Natural killer cell (primary cell): ENCODE results near the gene PLEKHG1. TPM values are rescaled to one million over a fixed set of nuclear protein-coding genes. Genes with fewer than 3 reads are reported as not detected.

Experiments used
- ATAC-seq, 3 donors: fragments of 150-1000 bp in 2 of 3; fragments of 200-7000 bp in 1 of 3; cut with Tn5 transposase; 1 replicate in 1 of 3; 2 replicates in 2 of 3; pipeline ENCODE4 v1.10.0; 2021; ENCODE audit warnings: mild to moderate bottlenecking in 2 of 3, moderate library complexity in 2 of 3
- DNase-seq, 2 donors: peaks; one replicate each; pipeline versions ENCODE4 v3.0.0 to v3.0.0-alpha.2; 2013 to 2021; ENCODE audit warnings: mixed read lengths in 1 of 2
- H3K27ac ChIP-seq: one replicate; pipeline ENCODE4 v1.5.1; 2013; ENCODE audit warnings: mild to moderate bottlenecking, low read length
- H3K27me3 ChIP-seq: one replicate; pipeline ENCODE4 v1.6.1; 2013; ENCODE audit warnings: low read length; ENCODE audit not compliant: control insufficient read depth, insufficient read depth
- H3K36me3 ChIP-seq: one replicate; pipeline ENCODE4 v1.6.1; 2013; ENCODE audit warnings: low read length; ENCODE audit not compliant: control insufficient read depth, insufficient read depth
- H3K4me1 ChIP-seq: one replicate; pipeline ENCODE4 v1.6.1; 2013; ENCODE audit warnings: low read length; ENCODE audit not compliant: control insufficient read depth, insufficient read depth
- H3K4me3 ChIP-seq: one replicate; pipeline ENCODE4 v1.5.1; 2013; ENCODE audit warnings: low read length
- H3K9me3 ChIP-seq: one replicate; pipeline ENCODE4 v1.6.1; 2013; ENCODE audit warnings: low read length; ENCODE audit not compliant: control insufficient read depth, insufficient read depth
- H3K27ac Mint-ChIP-seq, 2 donors: one replicate each; pipeline ENCODE4 v1.8.0; 2022; ENCODE audit warnings: mild to moderate bottlenecking in 2 of 2, mixed read lengths in 2 of 2, moderate library complexity in 1 of 2
- H3K27me3 Mint-ChIP-seq, 2 donors: one replicate each; pipeline ENCODE4 v1.8.0; 2022; ENCODE audit warnings: low read depth in 2 of 2, mixed read lengths in 2 of 2
- H3K36me3 Mint-ChIP-seq: one replicate; pipeline ENCODE4 v1.8.0; 2022; ENCODE audit warnings: mixed read lengths
- H3K4me1 Mint-ChIP-seq, 2 donors: one replicate each; pipeline ENCODE4 v1.8.0; 2022; ENCODE audit warnings: mixed read lengths in 2 of 2
- H3K4me3 Mint-ChIP-seq: one replicate; pipeline ENCODE4 v1.8.0; 2022; ENCODE audit warnings: mild to moderate bottlenecking, moderate library complexity, mixed read lengths
- H3K9me3 Mint-ChIP-seq, 2 donors: one replicate each; pipeline ENCODE4 v1.8.0; 2022; ENCODE audit warnings: mixed read lengths in 2 of 2
- WGBS: methylation state at CpG from one replicate; pipeline ENCODE4 v1.1.7; 2013; ENCODE audit warnings: missing lambda C conversion rate; ENCODE audit not compliant: insufficient coverage; 5-methylcytosine and 5-hydroxymethylcytosine counted together
- intact Hi-C: fragments of 100-400 bp; cut with micrococcal nuclease; formaldehyde crosslinking; loops from one replicate; pipeline ENCODE4 v1.14.2; 2022
- total RNA-seq, 4 donors: library from RNA; stranded (reverse); fragments of 120-200 nt in 1 of 4; gene quantifications; one replicate each; pipeline versions ENCODE4 v1.2.3 to v1.2.4, GENCODE V29; 2013 to 2022
- TF ChIP-seq, protein P1 (sequence below): fragments of 200-600 bp; IDR thresholded peaks from one replicate; pipeline ENCODE4 v1.8.0; 2022; ENCODE audit warnings: antibody characterized with exemption

PLEKHG1 gene
- total RNA-seq, 3 donors from 2014 or later (not counting 1 experiment from before 2014, with no cell fraction given), result 0.29 to 1.4 (median 0.54) TPM

DNA sequence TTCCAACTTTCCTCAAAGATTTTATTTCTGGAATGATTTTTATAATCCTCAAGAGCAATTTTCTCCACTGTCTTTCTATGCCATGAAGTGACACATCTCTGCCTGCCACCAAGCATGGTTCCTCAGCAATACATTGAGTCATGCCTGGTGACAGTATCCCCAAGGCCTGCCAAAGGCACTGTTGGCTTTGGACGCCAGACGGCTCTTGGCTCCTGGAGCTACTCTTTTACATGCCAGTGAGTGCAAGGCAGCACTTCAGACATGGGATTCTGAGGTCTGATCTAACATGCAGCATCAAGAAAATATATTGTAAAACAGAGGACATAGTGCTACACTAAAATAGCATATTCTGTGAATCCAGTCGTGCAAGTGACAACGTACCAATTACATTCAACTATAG lies 20.1 kb upstream of the PLEKHG1 start:
- no peaks in the 10 kb centered on the region for H3K4me1 Mint-ChIP-seq
- H3K36me3 Mint-ChIP-seq, result no peaks in the 10 kb centered on the region
- no peak overlapping the region for H3K27ac Mint-ChIP-seq
- Histone ChIP-seq H3K4me1 (no peaks in the 10 kb centered on the region), H3K4me3 (no peak overlapping the region), H3K27me3 (no peaks in the 10 kb centered on the region), H3K27ac (no peak overlapping the region), H3K9me3 (no peaks in the 10 kb centered on the region), H3K36me3 (no peaks in the 10 kb centered on the region)
- H3K9me3 Mint-ChIP-seq, result no peaks in the 10 kb centered on the region
- H3K4me3 Mint-ChIP-seq, result no peak overlapping the region
- ATAC-seq, result no peak
- DNase-seq, result no peak
- peaks cover 7 to 12% of the 10 kb centered on the region in 2 donors for H3K27me3 Mint-ChIP-seq
- over 99% methylated on average over 4 of the region's 4 CpGs for WGBS
- TF ChIP-seq, protein P1, sequence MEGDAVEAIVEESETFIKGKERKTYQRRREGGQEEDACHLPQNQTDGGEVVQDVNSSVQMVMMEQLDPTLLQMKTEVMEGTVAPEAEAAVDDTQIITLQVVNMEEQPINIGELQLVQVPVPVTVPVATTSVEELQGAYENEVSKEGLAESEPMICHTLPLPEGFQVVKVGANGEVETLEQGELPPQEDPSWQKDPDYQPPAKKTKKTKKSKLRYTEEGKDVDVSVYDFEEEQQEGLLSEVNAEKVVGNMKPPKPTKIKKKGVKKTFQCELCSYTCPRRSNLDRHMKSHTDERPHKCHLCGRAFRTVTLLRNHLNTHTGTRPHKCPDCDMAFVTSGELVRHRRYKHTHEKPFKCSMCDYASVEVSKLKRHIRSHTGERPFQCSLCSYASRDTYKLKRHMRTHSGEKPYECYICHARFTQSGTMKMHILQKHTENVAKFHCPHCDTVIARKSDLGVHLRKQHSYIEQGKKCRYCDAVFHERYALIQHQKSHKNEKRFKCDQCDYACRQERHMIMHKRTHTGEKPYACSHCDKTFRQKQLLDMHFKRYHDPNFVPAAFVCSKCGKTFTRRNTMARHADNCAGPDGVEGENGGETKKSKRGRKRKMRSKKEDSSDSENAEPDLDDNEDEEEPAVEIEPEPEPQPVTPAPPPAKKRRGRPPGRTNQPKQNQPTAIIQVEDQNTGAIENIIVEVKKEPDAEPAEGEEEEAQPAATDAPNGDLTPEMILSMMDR, result no peak
- intact Hi-C loops, result no loop called here

DNA sequence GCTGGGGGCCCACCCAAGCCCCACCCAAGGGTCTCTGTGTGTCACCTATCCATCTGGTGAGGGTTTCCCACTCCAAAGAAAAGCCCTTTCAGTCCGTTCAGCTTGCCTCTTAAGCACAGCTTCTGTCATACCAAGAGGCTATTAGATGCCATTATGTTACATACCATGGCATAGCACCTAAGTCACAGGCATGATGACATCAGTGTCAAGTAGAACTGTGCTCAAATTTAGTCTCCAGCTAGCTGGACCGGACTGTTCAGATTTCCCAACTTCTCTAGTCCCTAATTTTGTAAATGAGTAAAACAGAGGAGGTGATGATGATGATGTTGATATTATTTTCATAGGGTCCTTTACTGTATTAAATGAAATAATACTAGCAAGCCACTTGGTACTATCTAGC lies 19.2 kb upstream of the PLEKHG1 start:
- TF ChIP-seq, protein P1, result no peak
- H3K27ac ChIP-seq, result no peak overlapping the region
- intact Hi-C loops, result no loop called here
- no peaks in the 10 kb centered on the region for H3K4me1 Mint-ChIP-seq
- H3K27ac Mint-ChIP-seq, result no peak overlapping the region
- no peaks in the 10 kb centered on the region for H3K27me3 ChIP-seq
- H3K9me3 Mint-ChIP-seq, result no peaks in the 10 kb centered on the region
- no peak for ATAC-seq
- no peaks in the 10 kb centered on the region for H3K36me3 Mint-ChIP-seq
- no peaks in the 10 kb centered on the region for H3K36me3 ChIP-seq
- peaks cover 11% of the 10 kb centered on the region in 2 donors for H3K27me3 Mint-ChIP-seq
- H3K4me3 Mint-ChIP-seq, result no peak overlapping the region
- H3K4me3 ChIP-seq, result no peak overlapping the region
- no peak for DNase-seq
- H3K9me3 ChIP-seq, result no peaks in the 10 kb centered on the region
- no peaks in the 10 kb centered on the region for H3K4me1 ChIP-seq
- WGBS, result 87% methylated on average over 2 of the region's 2 CpGs

DNA sequence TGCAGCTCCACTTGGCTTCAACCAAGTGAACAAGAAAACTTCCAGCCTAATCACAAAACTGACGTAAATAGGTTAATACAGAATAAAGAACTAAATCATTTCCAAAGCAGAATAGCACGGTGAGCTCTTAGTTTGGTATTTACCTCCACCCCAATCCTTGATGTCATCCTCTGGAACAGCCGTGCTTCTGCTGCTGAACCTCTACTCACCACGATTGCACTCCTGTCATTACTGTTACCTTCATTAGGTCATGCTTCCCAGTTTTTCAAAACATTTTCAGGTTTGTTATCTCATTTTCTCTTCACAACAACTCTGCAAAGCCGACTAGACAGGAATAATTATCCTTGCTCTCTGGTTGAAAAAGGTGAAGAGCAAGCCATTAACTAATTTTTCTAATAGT lies 15.6 kb upstream of the PLEKHG1 start:
- Mint-ChIP-seq H3K4me3 (no peak overlapping the region), H3K27me3 (peaks cover 7% of the 10 kb centered on the region in 2 donors), H3K27ac (no peak overlapping the region), H3K9me3 (no peaks in the 10 kb centered on the region), H3K4me1 (no peaks in the 10 kb centered on the region), H3K36me3 (no peaks in the 10 kb centered on the region)
- Histone ChIP-seq H3K4me1 (no peaks in the 10 kb centered on the region), H3K36me3 (no peaks in the 10 kb centered on the region), H3K27ac (no peak overlapping the region), H3K9me3 (no peaks in the 10 kb centered on the region), H3K4me3 (no peak overlapping the region), H3K27me3 (no peaks in the 10 kb centered on the region)
- no peak for DNase-seq
- 92% methylated on average over 4 of the region's 5 CpGs for WGBS
- intact Hi-C loops, result no loop called here
- ATAC-seq, result no peak
- TF ChIP-seq, protein P1, result no peak

DNA sequence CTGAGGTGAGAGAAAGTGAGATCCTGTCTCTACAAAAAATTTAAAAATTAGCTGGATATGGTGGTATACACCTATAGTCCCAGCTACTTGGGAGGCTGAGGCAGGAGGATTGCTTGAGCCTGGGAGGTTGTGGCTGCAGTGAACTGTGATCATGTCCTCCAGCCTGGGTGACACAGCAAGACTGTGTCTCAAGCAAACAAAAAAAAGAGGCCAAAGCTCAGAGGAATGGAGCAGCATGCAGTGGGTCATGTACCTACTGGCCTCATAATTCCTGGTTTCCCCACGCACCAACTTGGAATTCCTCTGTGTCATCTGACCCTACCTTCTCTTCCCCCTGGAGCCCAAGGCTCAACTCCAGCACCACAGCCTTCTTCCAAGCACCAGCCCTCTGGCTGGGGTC lies 15.1 kb upstream of the PLEKHG1 start:
- no peak overlapping the region for H3K4me3 ChIP-seq
- WGBS, result 100% methylated on average over 1 of the region's 1 CpG
- Mint-ChIP-seq H3K4me1 (no peaks in the 10 kb centered on the region), H3K27me3 (peaks cover 7 to 9% of the 10 kb centered on the region in 2 donors), H3K27ac (no peak overlapping the region), H3K36me3 (no peaks in the 10 kb centered on the region), H3K4me3 (no peak overlapping the region), H3K9me3 (no peaks in the 10 kb centered on the region)
- TF ChIP-seq, protein P1, result no peak
- intact Hi-C loops, result no loop called here
- no peak overlapping the region for H3K27ac ChIP-seq
- no peaks in the 10 kb centered on the region for H3K4me1 ChIP-seq
- H3K9me3 ChIP-seq, result no peaks in the 10 kb centered on the region
- H3K36me3 ChIP-seq, result no peaks in the 10 kb centered on the region
- DNase-seq, result no peak
- H3K27me3 ChIP-seq, result no peaks in the 10 kb centered on the region
- ATAC-seq, result no peak
